Tibial nerve (tissue), 4 donors: ENCODE data around the gene STOX2. TPM values are rescaled to one million over a fixed set of nuclear protein-coding genes. Genes with fewer than 3 reads are reported as not detected.
"Not testable (repeated sequence)": the region's sequence is repeated elsewhere in the genome, so short reads cannot be mapped to it uniquely, and the experiment has no call there.

ENCODE experiments used
- DNase-seq, 2 donors: peaks; one replicate each; pipeline ENCODE4 v3.0.0-alpha.2; 2019; ENCODE audit warnings: low spot score in 2 of 2
- H3K27ac ChIP-seq, 4 donors: fragments of 200-600 bp; sonication (generic) in 3 of 4; one replicate each; pipeline ENCODE4 v1.5.1; 2017 to 2019; ENCODE audit warnings: mild to moderate bottlenecking in 1 of 4
- H3K27me3 ChIP-seq, 2 donors: fragments of 200-600 bp; sonication (generic) in 1 of 2; one replicate each; pipeline versions ENCODE4 v1.5.1 to v1.6.0; 2017 to 2019
- H3K36me3 ChIP-seq, 3 donors: fragments of 200-600 bp; sonication (generic); one replicate each; pipeline ENCODE4 v1.5.1; 2018 to 2019
- H3K4me1 ChIP-seq, 4 donors: fragments of 200-600 bp; sonication (generic) in 3 of 4; one replicate each; pipeline ENCODE4 v1.5.1; 2017 to 2019
- H3K4me3 ChIP-seq, 4 donors: fragments of 200-600 bp; sonication (generic) in 3 of 4; one replicate each; pipeline ENCODE4 v1.5.1; 2017 to 2019; ENCODE audit warnings: mild to moderate bottlenecking in 1 of 4, moderate library complexity in 1 of 4
- H3K9me3 ChIP-seq, 4 donors: fragments of 200-600 bp; sonication (generic) in 3 of 4; one replicate each; pipeline ENCODE4 v1.5.1; 2017 to 2019
- CTCF ChIP-seq, 5 experiments: fragments of 200-600 bp in 3 of 5; fragments of 450-650 bp in 2 of 5; sonication (generic) in 3 of 5; IDR thresholded peaks; one replicate each; pipeline ENCODE4 v1.5.1; 2016 to 2019; ENCODE audit warnings: antibody characterized with exemption in 5 of 5, mild to moderate bottlenecking in 3 of 5, moderate library complexity in 2 of 5
- EP300 ChIP-seq, 2 donors: sonication (generic); formaldehyde crosslinking; IDR thresholded peaks; one replicate each; pipeline ENCODE4 v1.6.1; 2017; ENCODE audit warnings: antibody characterized with exemption in 2 of 2, mild to moderate bottlenecking in 1 of 2
- POLR2A ChIP-seq, 2 donors: fragments of 450-650 bp; IDR thresholded peaks; one replicate each; pipeline ENCODE4 v1.6.1; 2017; ENCODE audit warnings: antibody characterized with exemption in 2 of 2, mild to moderate bottlenecking in 2 of 2, moderate library complexity in 2 of 2
- WGBS, 2 donors: methylation state at CpG; one replicate each; pipeline ENCODE4 v1.1.5; 2018; 5-methylcytosine and 5-hydroxymethylcytosine counted together
- total RNA-seq, 4 donors: library from RNA; depleted of rRNA; stranded (reverse); fragments of >200 nt; gene quantifications; one replicate each; pipeline ENCODE4 v1.1.0, GENCODE V29; 2016

The STOX2 gene
- total RNA-seq, 4 donors from 2014 or later: 11.9 to 28.6 (median 17.9) TPM

- H3K27me3 ChIP-seq: peaks cover 0 to 6% of the 10 kb centered on the region in 2 donors
- no peak for DNase-seq
- no peak for TF ChIP-seq EP300 (IDR thresholded peaks at IDR 0.05)
- TF ChIP-seq POLR2A (IDR thresholded peaks at IDR 0.05): no peak
- no peak for TF ChIP-seq CTCF (IDR thresholded peaks at IDR 0.05)
- peaks cover 0 to 20% (median 9%) of the 10 kb centered on the region in 4 donors for H3K9me3 ChIP-seq
- H3K4me1 ChIP-seq: no peaks in the 10 kb centered on the region
- 92% methylated on average over 10 of the region's 10 CpGs for WGBS, 2 donors
- H3K36me3 ChIP-seq: peaks cover 0 to 14% (median 0%) of the 10 kb centered on the region in 3 donors
- H3K4me3 ChIP-seq: no peak overlapping the region
- H3K27ac ChIP-seq: no peak overlapping the region
Measured at GRCh38 chr4:184041156-184041555, 136.0 kb downstream of the STOX2 start.

- H3K4me3 ChIP-seq: no peak overlapping the region
- peaks cover 0 to 19% (median 0%) of the 10 kb centered on the region in 3 donors for H3K36me3 ChIP-seq
- TF ChIP-seq EP300 (IDR thresholded peaks at IDR 0.05): no peak
- 86 to 90% methylated on average over 1 of the region's 1 CpG for WGBS, 2 donors
- no peaks in the 10 kb centered on the region for H3K4me1 ChIP-seq
- no peak for DNase-seq
- H3K27me3 ChIP-seq: no peaks in the 10 kb centered on the region
- H3K27ac ChIP-seq: no peak overlapping the region
- H3K9me3 ChIP-seq: peaks cover 0 to 36% (median 12%) of the 10 kb centered on the region in 4 donors
Measured at GRCh38 chr4:184046148-184046547, 141.0 kb downstream of the STOX2 start.

- H3K4me1 ChIP-seq: not testable (repeated sequence)
- WGBS, 2 donors: 94 to 99% methylated on average over 4 of the region's 4 CpGs
Measured at GRCh38 chr4:184051262-184051661, 146.2 kb downstream of the STOX2 start.

GRCh38 chr4:184052616-184053015, 147.5 kb downstream of the STOX2 start:
- WGBS, 2 donors: 82 to 86% methylated on average over 2 of the region's 2 CpGs
- H3K4me3 ChIP-seq: no peak overlapping the region
- no peak for TF ChIP-seq CTCF (IDR thresholded peaks at IDR 0.05)
- no peak for TF ChIP-seq EP300 (IDR thresholded peaks at IDR 0.05)
- TF ChIP-seq POLR2A (IDR thresholded peaks at IDR 0.05): no peak

More at GRCh38 chr4:184051262-184051661, 146.2 kb downstream of the STOX2 start:
- not testable (repeated sequence) for H3K4me3 ChIP-seq, DNase-seq, H3K27ac ChIP-seq, H3K27me3 ChIP-seq
- peaks cover 0 to 15% (median 2%) of the 10 kb centered on the region in 4 donors for H3K9me3 ChIP-seq
- peaks cover 0 to 10% (median 0%) of the 10 kb centered on the region in 3 donors for H3K36me3 ChIP-seq

GRCh38 chr4:184053434-184053833, 148.3 kb downstream of the STOX2 start:
- H3K4me1 ChIP-seq: no peaks in the 10 kb centered on the region
- 71 to 79% methylated on average over 5 of the region's 5 CpGs for WGBS, 2 donors
- H3K9me3 ChIP-seq: no peaks in the 10 kb centered on the region
- H3K27me3 ChIP-seq: no peaks in the 10 kb centered on the region
- peaks cover 0 to 3% (median 0%) of the 10 kb centered on the region in 3 donors for H3K36me3 ChIP-seq
- DNase-seq: no peak
- no peak overlapping the region for H3K27ac ChIP-seq
- TF ChIP-seq CTCF (IDR thresholded peaks at IDR 0.05) (no peak), EP300 (IDR thresholded peaks at IDR 0.05) (no peak), POLR2A (IDR thresholded peaks at IDR 0.05) (no peak)
- no peak overlapping the region for H3K4me3 ChIP-seq

More at GRCh38 chr4:184052616-184053015, 147.5 kb downstream of the STOX2 start:
- no peak for DNase-seq
- H3K27me3 ChIP-seq: no peaks in the 10 kb centered on the region
- H3K9me3 ChIP-seq: peaks cover 0 to 2% (median 0%) of the 10 kb centered on the region in 4 donors
- H3K36me3 ChIP-seq: peaks cover 0 to 6% (median 0%) of the 10 kb centered on the region in 3 donors
- no peaks in the 10 kb centered on the region for H3K4me1 ChIP-seq
- no peak overlapping the region for H3K27ac ChIP-seq

GRCh38 chr4:184056877-184057276, 151.8 kb downstream of the STOX2 start:
- no peak for TF ChIP-seq POLR2A (IDR thresholded peaks at IDR 0.05)
- no peak for TF ChIP-seq CTCF (IDR thresholded peaks at IDR 0.05)
- TF ChIP-seq EP300 (IDR thresholded peaks at IDR 0.05): no peak
- DNase-seq: no peak
- H3K27ac ChIP-seq: no peak overlapping the region
- no peaks in the 10 kb centered on the region for H3K4me1 ChIP-seq
- WGBS, 2 donors: 86 to 87% methylated on average over 11 to 14 of the region's 14 CpGs
- H3K9me3 ChIP-seq: no peaks in the 10 kb centered on the region
- H3K27me3 ChIP-seq: no peaks in the 10 kb centered on the region
- no peak overlapping the region for H3K4me3 ChIP-seq
- H3K36me3 ChIP-seq: peaks cover 0 to 18% (median 0%) of the 10 kb centered on the region in 3 donors
